A549 treated with GW870086 at 1 μM for 4 hours (cell line): ENCODE data around the gene LUM. TPM values are rescaled to one million over a fixed set of nuclear protein-coding genes. Genes with fewer than 3 reads are reported as not detected.

Experiments
- total RNA-seq: library from RNA; stranded (reverse); fragments of 200-300 nt; extraction: Qiagen RNA extraction; gene quantifications from 5 replicates; pipeline ENCODE4 v1.2.3, GENCODE V29; 2022; ENCODE audit warnings: low read depth

The LUM gene, protein sequence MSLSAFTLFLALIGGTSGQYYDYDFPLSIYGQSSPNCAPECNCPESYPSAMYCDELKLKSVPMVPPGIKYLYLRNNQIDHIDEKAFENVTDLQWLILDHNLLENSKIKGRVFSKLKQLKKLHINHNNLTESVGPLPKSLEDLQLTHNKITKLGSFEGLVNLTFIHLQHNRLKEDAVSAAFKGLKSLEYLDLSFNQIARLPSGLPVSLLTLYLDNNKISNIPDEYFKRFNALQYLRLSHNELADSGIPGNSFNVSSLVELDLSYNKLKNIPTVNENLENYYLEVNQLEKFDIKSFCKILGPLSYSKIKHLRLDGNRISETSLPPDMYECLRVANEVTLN
- 0.28 to 0.51 TPM (median 0.31 TPM) in 4 of 5 replicates, not detected in the other for total RNA-seq

DNA sequence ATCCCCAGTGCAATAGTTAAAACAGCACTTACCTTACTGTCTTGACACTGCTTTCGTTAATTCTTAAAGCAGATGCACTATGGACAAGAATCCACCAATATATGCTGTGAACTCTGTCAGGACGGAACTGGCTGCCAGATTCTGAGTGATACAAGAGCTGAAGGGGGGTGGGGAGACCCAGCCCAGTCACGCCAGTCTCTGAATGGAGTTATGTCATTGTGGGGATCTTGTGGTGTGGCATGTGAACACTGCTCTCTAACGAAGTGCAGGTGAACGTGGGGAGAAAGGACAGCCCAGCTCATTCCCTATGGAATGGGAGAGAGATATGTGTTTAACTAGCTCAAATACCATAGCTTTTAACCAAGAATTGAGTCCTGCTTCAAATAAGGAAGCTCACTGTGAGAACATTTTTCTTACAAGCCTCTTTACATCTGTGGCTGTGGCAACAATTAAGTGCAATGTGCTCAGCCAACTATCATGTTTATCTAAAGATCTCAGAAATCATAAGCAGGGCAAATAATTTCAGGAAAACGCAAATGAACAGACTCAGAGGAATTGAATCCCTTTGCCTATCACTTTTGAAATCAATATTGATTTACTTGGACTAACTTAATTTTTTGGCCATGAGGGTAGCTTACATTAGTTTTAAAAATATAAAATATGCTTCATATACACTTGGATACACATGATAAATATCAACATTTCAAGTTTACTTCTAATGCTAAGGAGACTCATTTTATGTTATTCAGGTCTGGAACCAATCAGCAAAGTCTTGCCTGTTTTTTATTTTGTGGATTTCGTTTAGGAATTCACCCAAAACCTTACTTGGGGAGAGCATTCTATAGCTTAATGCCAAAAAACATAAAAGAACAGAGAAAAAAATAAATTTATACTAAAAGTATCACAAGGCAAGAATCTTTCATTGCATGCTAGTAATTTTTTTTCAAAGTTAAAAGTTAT is at the start of gene LUM:
Gene LUM, minus strand, starts transcription at position 129 of the 960 bp plus-strand sequence. CDS start 2,515 bp downstream, outside the sequence.

GRCh38 chr12:91057368-91058165 is 53.7 kb downstream of the LUM start, which contains the start of gene KERA:
KERA (minus strand) TSS chr12:91058024; CDS start chr12:91056281, 1,743 bp downstream.

Other genes with a start within 250 kb of the LUM start
- not detected in 5 replicates for gene CCER1, start 156.3 kb downstream of the LUM start, total RNA-seq
- gene EPYC, start 106.5 kb downstream of the LUM start, total RNA-seq, result not detected in 5 replicates
- gene KERA, start 53.5 kb downstream of the LUM start, total RNA-seq, result not detected in 5 replicates
- gene DCN, start 71.3 kb upstream of the LUM start, total RNA-seq, result 0.09 to 0.21 TPM in 2 of 5 replicates, not detected in the others